ENCODE measurements around the gene PIMREG. TPM values are rescaled to one million over a fixed set of nuclear protein-coding genes. Genes with fewer than 3 reads are reported as not detected.

PIMREG gene
- total RNA-seq, 1 donor from 2014 or later: 8.9 TPM

- H3K27me3 Mint-ChIP-seq (ENCODE audit: low read depth): peaks cover 11% of the 10 kb centered on the region
- H3K4me3 Mint-ChIP-seq (ENCODE audit: low read depth): no peak overlapping the region
- no peak overlapping the region for H3K27ac Mint-ChIP-seq
- H3K9me3 Mint-ChIP-seq: no peaks in the 10 kb centered on the region
- H3K36me3 Mint-ChIP-seq (ENCODE audit: low read depth): no peaks in the 10 kb centered on the region
- DNase-seq (ENCODE audit: low spot score): no peak
- intact Hi-C loops (cut with micrococcal nuclease): no loop called here
- peaks cover 10% of the 10 kb centered on the region for H3K4me1 Mint-ChIP-seq (ENCODE audit: low read depth)
Measured at GRCh38 chr17:6494239-6494941, 50.1 kb downstream of the PIMREG start.

GRCh38 chr17:6495450-6496115, 51.3 kb downstream of the PIMREG start:
- no peaks in the 10 kb centered on the region for H3K9me3 Mint-ChIP-seq
- no peak overlapping the region for H3K4me3 Mint-ChIP-seq (ENCODE audit: low read depth)
- H3K27ac Mint-ChIP-seq: no peak overlapping the region
- intact Hi-C loops (cut with micrococcal nuclease): no loop called here
- H3K4me1 Mint-ChIP-seq (ENCODE audit: low read depth): peaks cover 10% of the 10 kb centered on the region
- peaks cover 11% of the 10 kb centered on the region for H3K27me3 Mint-ChIP-seq (ENCODE audit: low read depth)
- DNase-seq (ENCODE audit: low spot score): no peak
- H3K36me3 Mint-ChIP-seq (ENCODE audit: low read depth): no peaks in the 10 kb centered on the region

GRCh38 chr17:6496116-6496481, 51.8 kb downstream of the PIMREG start:
- H3K27me3 Mint-ChIP-seq (ENCODE audit: low read depth): peaks cover 11% of the 10 kb centered on the region
- DNase-seq (ENCODE audit: low spot score): no peak
- peaks cover 10% of the 10 kb centered on the region for H3K4me1 Mint-ChIP-seq (ENCODE audit: low read depth)
- H3K36me3 Mint-ChIP-seq (ENCODE audit: low read depth): no peaks in the 10 kb centered on the region
- intact Hi-C loops (cut with micrococcal nuclease): no loop called here
- no peak overlapping the region for H3K4me3 Mint-ChIP-seq (ENCODE audit: low read depth)
- no peak overlapping the region for H3K27ac Mint-ChIP-seq
- no peaks in the 10 kb centered on the region for H3K9me3 Mint-ChIP-seq

- no peak overlapping the region for H3K27ac Mint-ChIP-seq
Measured at GRCh38 chr17:6496640-6497441, 52.6 kb downstream of the PIMREG start.

GRCh38 chr17:6497496-6498221, 53.4 kb downstream of the PIMREG start:
- Mint-ChIP-seq H3K4me1 (ENCODE audit: low read depth) (peaks cover 10% of the 10 kb centered on the region), H3K27me3 (ENCODE audit: low read depth) (peaks cover 11% of the 10 kb centered on the region), H3K27ac (no peak overlapping the region), H3K4me3 (ENCODE audit: low read depth) (no peak overlapping the region), H3K9me3 (no peaks in the 10 kb centered on the region), H3K36me3 (ENCODE audit: low read depth) (no peaks in the 10 kb centered on the region)
- intact Hi-C loops (cut with micrococcal nuclease): no loop called here
- no peak for DNase-seq (ENCODE audit: low spot score)

More at GRCh38 chr17:6496640-6497441, 52.6 kb downstream of the PIMREG start:
- DNase-seq (ENCODE audit: low spot score): no peak
- Mint-ChIP-seq H3K27me3 (ENCODE audit: low read depth) (peaks cover 11% of the 10 kb centered on the region), H3K4me3 (ENCODE audit: low read depth) (no peak overlapping the region), H3K36me3 (ENCODE audit: low read depth) (no peaks in the 10 kb centered on the region), H3K4me1 (ENCODE audit: low read depth) (peaks cover 10% of the 10 kb centered on the region), H3K9me3 (no peaks in the 10 kb centered on the region)
- intact Hi-C loops (cut with micrococcal nuclease): no loop called here

GRCh38 chr17:6498356-6498755, 54.1 kb downstream of the PIMREG start:
- intact Hi-C loops (cut with micrococcal nuclease): no loop called here
- peaks cover 11% of the 10 kb centered on the region for H3K27me3 Mint-ChIP-seq (ENCODE audit: low read depth)
- H3K9me3 Mint-ChIP-seq: no peaks in the 10 kb centered on the region
- peaks cover 10% of the 10 kb centered on the region for H3K4me1 Mint-ChIP-seq (ENCODE audit: low read depth)
- H3K27ac Mint-ChIP-seq: no peak overlapping the region
- no peak overlapping the region for H3K4me3 Mint-ChIP-seq (ENCODE audit: low read depth)
- no peaks in the 10 kb centered on the region for H3K36me3 Mint-ChIP-seq (ENCODE audit: low read depth)
- DNase-seq (ENCODE audit: low spot score): no peak

- no peaks in the 10 kb centered on the region for H3K36me3 Mint-ChIP-seq (ENCODE audit: low read depth)
- no peak for DNase-seq (ENCODE audit: low spot score)
- H3K9me3 Mint-ChIP-seq: no peaks in the 10 kb centered on the region
- H3K27ac Mint-ChIP-seq: no peak overlapping the region
- intact Hi-C loops (cut with micrococcal nuclease): no loop called here
- H3K4me1 Mint-ChIP-seq (ENCODE audit: low read depth): peaks cover 10% of the 10 kb centered on the region
- H3K27me3 Mint-ChIP-seq (ENCODE audit: low read depth): peaks cover 11% of the 10 kb centered on the region
- no peak overlapping the region for H3K4me3 Mint-ChIP-seq (ENCODE audit: low read depth)
Measured at GRCh38 chr17:6498901-6499540, 54.8 kb downstream of the PIMREG start.

Other genes starting within 250 kb of the PIMREG start
- not detected in 2 replicates for gene AIPL1, start 9.3 kb upstream of the PIMREG start, total RNA-seq
- gene PITPNM3, start 112.1 kb downstream of the PIMREG start, total RNA-seq: 0.52 and 1.1 TPM in 2 replicates
- 23.6 and 24.7 TPM in 2 replicates for gene KIAA0753, start 196.3 kb downstream of the PIMREG start, total RNA-seq
- gene TXNDC17, start 196.6 kb downstream of the PIMREG start, total RNA-seq: 86.9 and 92.7 TPM in 2 replicates
- 19.1 and 24.2 TPM in 2 replicates for gene MED31, start 207.2 kb downstream of the PIMREG start, total RNA-seq
- gene C17orf100, start 207.3 kb downstream of the PIMREG start, total RNA-seq: 1.5 and 2.0 TPM in 2 replicates

Measured in activated T-helper 2 cell treated with anti-CD3 and anti-CD28 coated beads, Interferon-gamma antibody, Interleukin-2, Interleukin-4, amounts not matched to agents 10 μg/mL and 5 μg/mL and 100 μg/mL, durations not matched to agents 14 hours and 24 hours and 36 hours (primary cell).